MM.1S (cell line): ENCODE measurements around the gene CD24.

Experiments used
- DNase-seq: peaks from one replicate; pipeline ENCODE4 v3.0.0-alpha.2; 2015
- H2AFZ ChIP-seq: fragments of 300-600 bp; sonication (generic); 2 replicates; pipeline ENCODE4 v1.6.0; 2016; ENCODE audit warnings: antibody characterized with exemption, low read length
- H3F3A ChIP-seq: fragments of 300-600 bp; sonication (generic); 2 replicates; pipeline ENCODE4 v1.6.1; 2016; ENCODE audit warnings: mild to moderate bottlenecking, antibody characterized with exemption, low read length, moderate library complexity, mixed read lengths; ENCODE audit not compliant: insufficient read depth
- H3K27ac ChIP-seq: fragments of 300-600 bp; sonication (generic); 2 replicates; pipeline ENCODE4 v1.5.1; 2016; ENCODE audit warnings: mild to moderate bottlenecking, low read length
- H3K27me3 ChIP-seq: fragments of 300-600 bp; sonication (generic); replicated peaks from 2 replicates; pipeline ENCODE4 v1.6.0; 2016; ENCODE audit warnings: low read length; ENCODE audit not compliant: insufficient read depth
- H3K36me3 ChIP-seq: fragments of 300-600 bp; sonication (generic); replicated peaks from 2 replicates; pipeline ENCODE4 v1.6.1; 2016; ENCODE audit warnings: mild to moderate bottlenecking, low read length, mixed read lengths; ENCODE audit not compliant: insufficient read depth
- H3K4me1 ChIP-seq: fragments of 300-600 bp; sonication (generic); 2 replicates; pipeline ENCODE4 v1.6.1; 2016; ENCODE audit warnings: low read length, mixed read lengths
- H3K4me2 ChIP-seq: fragments of 300-600 bp; sonication (generic); 2 replicates; pipeline ENCODE4 v1.6.0; 2016; ENCODE audit warnings: low read depth, low read length
- H3K4me3 ChIP-seq: fragments of 300-600 bp; sonication (generic); 2 replicates; pipeline ENCODE4 v1.5.1; 2016; ENCODE audit warnings: low read length, mixed read lengths
- H3K79me2 ChIP-seq: fragments of 300-600 bp; sonication (generic); 2 replicates; pipeline ENCODE4 v1.6.1; 2016; ENCODE audit warnings: mixed run types, low read length, mixed read lengths
- H3K9ac ChIP-seq: fragments of 300-600 bp; sonication (generic); 2 replicates; pipeline ENCODE4 v1.6.1; 2016; ENCODE audit warnings: low read length, mixed read lengths
- H3K9me2 ChIP-seq: fragments of 300-600 bp; sonication (generic); replicated peaks from 2 replicates; pipeline ENCODE4 v1.6.1; 2016; ENCODE audit warnings: mild to moderate bottlenecking, low read length, mixed read lengths; ENCODE audit not compliant: insufficient read depth
- H3K9me3 ChIP-seq: fragments of 300-600 bp; sonication (generic); replicated peaks from 2 replicates; pipeline ENCODE4 v1.6.1; 2016; ENCODE audit warnings: mild to moderate bottlenecking, low read length, mixed read lengths; ENCODE audit not compliant: insufficient read depth
- H4K20me1 ChIP-seq: fragments of 300-600 bp; sonication (generic); 2 replicates; pipeline ENCODE4 v1.6.1; 2016; ENCODE audit warnings: mild to moderate bottlenecking, low read length, moderate library complexity, mixed read lengths; ENCODE audit not compliant: insufficient read depth
- EZH2 ChIP-seq: fragments of 300-600 bp; sonication (generic); optimal IDR thresholded peaks from 2 replicates; pipeline ENCODE3; 2017; ENCODE audit warnings: low read depth, mild to moderate bottlenecking, antibody characterized with exemption, low read length, mixed read lengths
- EZH2phosphoT487 ChIP-seq: fragments of 300-600 bp; sonication (generic); IDR thresholded peaks from 2 replicates; pipeline ENCODE4 v1.6.1; 2018; ENCODE audit warnings: antibody characterized with exemption, low read length
- TF ChIP-seq, protein P1 (sequence below): fragments of 300-600 bp; sonication (generic); IDR thresholded peaks from 2 replicates; pipeline ENCODE4 v1.5.1; 2016; ENCODE audit warnings: antibody characterized with exemption, low read length, mixed read lengths

Gene CD24

DNA sequence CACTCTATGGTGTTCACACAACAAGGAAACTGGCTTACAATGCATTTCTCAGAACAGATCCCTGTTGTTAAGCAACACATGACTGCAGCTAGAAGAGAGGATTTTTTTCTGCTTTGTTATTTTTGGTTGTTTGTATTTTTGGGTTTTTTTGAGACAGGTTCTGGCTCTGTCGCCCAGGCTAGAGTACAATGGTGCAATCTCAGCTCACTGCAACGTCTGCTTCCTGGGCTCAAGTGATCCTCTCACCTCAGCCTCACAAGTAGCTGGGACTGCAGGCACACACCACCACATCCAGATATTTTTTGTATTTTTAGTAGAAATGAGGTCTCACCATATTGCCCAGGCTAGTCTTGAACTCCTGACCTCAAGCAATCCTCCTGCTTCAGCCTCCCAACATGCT, 12.7 kb downstream of the CD24 start:
- no peaks in the 10 kb centered on the region for H3K9me2 ChIP-seq
- no peak for DNase-seq
- no peaks in the 10 kb centered on the region for H3F3A ChIP-seq
- H3K4me2 ChIP-seq = no peak overlapping the region
- no peaks in the 10 kb centered on the region for H3K9me3 ChIP-seq
- no peaks in the 10 kb centered on the region for H3K79me2 ChIP-seq
- no peaks in the 10 kb centered on the region for H3K27me3 ChIP-seq
- no peaks in the 10 kb centered on the region for H3K36me3 ChIP-seq
- H3K4me1 ChIP-seq = no peaks in the 10 kb centered on the region
- no peak overlapping the region for H3K9ac ChIP-seq
- no peaks in the 10 kb centered on the region for H4K20me1 ChIP-seq
- H3K27ac ChIP-seq = no peak overlapping the region
- TF ChIP-seq, protein P1, sequence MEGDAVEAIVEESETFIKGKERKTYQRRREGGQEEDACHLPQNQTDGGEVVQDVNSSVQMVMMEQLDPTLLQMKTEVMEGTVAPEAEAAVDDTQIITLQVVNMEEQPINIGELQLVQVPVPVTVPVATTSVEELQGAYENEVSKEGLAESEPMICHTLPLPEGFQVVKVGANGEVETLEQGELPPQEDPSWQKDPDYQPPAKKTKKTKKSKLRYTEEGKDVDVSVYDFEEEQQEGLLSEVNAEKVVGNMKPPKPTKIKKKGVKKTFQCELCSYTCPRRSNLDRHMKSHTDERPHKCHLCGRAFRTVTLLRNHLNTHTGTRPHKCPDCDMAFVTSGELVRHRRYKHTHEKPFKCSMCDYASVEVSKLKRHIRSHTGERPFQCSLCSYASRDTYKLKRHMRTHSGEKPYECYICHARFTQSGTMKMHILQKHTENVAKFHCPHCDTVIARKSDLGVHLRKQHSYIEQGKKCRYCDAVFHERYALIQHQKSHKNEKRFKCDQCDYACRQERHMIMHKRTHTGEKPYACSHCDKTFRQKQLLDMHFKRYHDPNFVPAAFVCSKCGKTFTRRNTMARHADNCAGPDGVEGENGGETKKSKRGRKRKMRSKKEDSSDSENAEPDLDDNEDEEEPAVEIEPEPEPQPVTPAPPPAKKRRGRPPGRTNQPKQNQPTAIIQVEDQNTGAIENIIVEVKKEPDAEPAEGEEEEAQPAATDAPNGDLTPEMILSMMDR = no peak
- TF ChIP-seq EZH2 = no peak
- no peak for TF ChIP-seq EZH2phosphoT487
- H3K4me3 ChIP-seq = no peak overlapping the region
- no peak overlapping the region for H2AFZ ChIP-seq

DNA sequence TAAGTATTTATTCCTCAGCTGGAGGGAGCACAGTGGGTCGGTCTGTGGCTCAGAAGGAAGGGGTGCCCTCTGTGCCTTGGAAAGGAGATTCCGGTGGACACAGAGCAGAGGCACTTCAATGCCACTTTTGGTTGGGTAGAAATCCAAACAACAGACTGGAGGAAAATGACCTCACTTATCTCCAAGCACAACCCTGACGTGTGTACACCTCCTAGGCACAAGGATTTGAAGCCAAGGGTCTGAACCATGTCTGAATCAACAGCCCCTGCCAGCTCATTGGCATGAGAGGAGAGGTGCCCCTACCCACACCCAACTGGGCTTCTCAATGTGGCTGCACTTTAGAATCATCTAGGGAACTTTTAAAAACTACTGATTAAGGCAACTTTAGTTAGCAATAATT, 13.4 kb downstream of the CD24 start:
- TF ChIP-seq EZH2phosphoT487 = no peak
- TF ChIP-seq EZH2 = no peak
- no peaks in the 10 kb centered on the region for H3K9me2 ChIP-seq
- H3K27ac ChIP-seq = no peak overlapping the region
- no peaks in the 10 kb centered on the region for H3K79me2 ChIP-seq
- no peaks in the 10 kb centered on the region for H3K36me3 ChIP-seq
- no peak overlapping the region for H3K4me2 ChIP-seq
- no peaks in the 10 kb centered on the region for H3K27me3 ChIP-seq
- no peaks in the 10 kb centered on the region for H4K20me1 ChIP-seq
- H3K9ac ChIP-seq = no peak overlapping the region
- H3F3A ChIP-seq = no peaks in the 10 kb centered on the region
- no peaks in the 10 kb centered on the region for H3K9me3 ChIP-seq
- H3K4me3 ChIP-seq = no peak overlapping the region
- DNase-seq = no peak
- H3K4me1 ChIP-seq = no peaks in the 10 kb centered on the region
- no peak overlapping the region for H2AFZ ChIP-seq

DNA sequence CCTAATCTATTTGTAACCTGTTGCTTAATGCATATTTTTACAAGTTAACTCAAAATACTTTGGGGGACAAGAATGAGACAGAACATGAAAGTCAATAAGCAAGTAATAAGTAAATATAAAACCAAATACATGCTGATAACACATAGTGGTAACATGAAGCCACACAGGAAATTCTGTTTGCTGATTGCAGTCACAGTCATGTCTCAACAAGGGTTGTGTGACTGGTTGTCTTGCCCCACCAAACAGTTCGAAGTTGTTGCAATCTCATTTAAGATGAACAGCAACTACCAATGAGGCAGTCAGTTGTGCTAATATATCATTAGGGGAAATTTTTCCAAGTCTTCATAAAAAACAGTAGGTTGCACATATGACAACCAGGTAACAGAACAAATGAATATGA, 14.5 kb downstream of the CD24 start:
- no peak overlapping the region for H3K27ac ChIP-seq
- no peaks in the 10 kb centered on the region for H3F3A ChIP-seq
- no peaks in the 10 kb centered on the region for H4K20me1 ChIP-seq
- H3K4me1 ChIP-seq = no peaks in the 10 kb centered on the region
- no peak overlapping the region for H3K4me2 ChIP-seq
- no peak overlapping the region for H3K4me3 ChIP-seq
- no peaks in the 10 kb centered on the region for H3K27me3 ChIP-seq
- H3K79me2 ChIP-seq = no peaks in the 10 kb centered on the region
- DNase-seq = no peak
- no peaks in the 10 kb centered on the region for H3K36me3 ChIP-seq
- no peaks in the 10 kb centered on the region for H3K9me2 ChIP-seq
- H3K9me3 ChIP-seq = no peaks in the 10 kb centered on the region
- TF ChIP-seq EZH2 (no peak), EZH2phosphoT487 (no peak)
- TF ChIP-seq, protein P1 = no peak
- H2AFZ ChIP-seq = no peak overlapping the region
- no peak overlapping the region for H3K9ac ChIP-seq

GRCh38 chr6:106939848-106940247, 34.7 kb downstream of the CD24 start:
- H4K20me1 ChIP-seq = no peaks in the 10 kb centered on the region
- no peaks in the 10 kb centered on the region for H3K79me2 ChIP-seq
- no peak overlapping the region for H3K4me2 ChIP-seq
- TF ChIP-seq EZH2 (no peak), EZH2phosphoT487 (no peak)
- TF ChIP-seq, protein P1 = no peak
- no peaks in the 10 kb centered on the region for H3K9me3 ChIP-seq
- no peaks in the 10 kb centered on the region for H3K36me3 ChIP-seq
- H3K27ac ChIP-seq = no peak overlapping the region
- H3K4me3 ChIP-seq = no peak overlapping the region
- no peaks in the 10 kb centered on the region for H3K4me1 ChIP-seq
- DNase-seq = no peak
- no peaks in the 10 kb centered on the region for H3K9me2 ChIP-seq
- no peak overlapping the region for H3K9ac ChIP-seq
- H3F3A ChIP-seq = no peaks in the 10 kb centered on the region
- H2AFZ ChIP-seq = no peak overlapping the region
- H3K27me3 ChIP-seq = no peaks in the 10 kb centered on the region
